B cell (primary cell): Measurements from ENCODE around the gene MAGOHB. TPM values are rescaled to one million over a fixed set of nuclear protein-coding genes. Genes with fewer than 3 reads are reported as not detected.

Experiments used
- ATAC-seq: fragments of 200-7000 bp; cut with Tn5 transposase; one replicate; pipeline ENCODE4 v1.10.0; 2021; ENCODE audit warnings: low read depth, mild to moderate bottlenecking, moderate number of reproducible peaks, moderate library complexity
- CTCF ChIA-PET: fragments of 350-600 bp; sonication (Branson Sonifier 250); formaldehyde crosslinking; loops from one replicate; lab custom pipeline; 2021; ENCODE audit warnings: antibody characterized with exemption, inconsistent platforms; lab: Charles Lee
- POLR2A ChIA-PET: fragments of 350-600 bp; sonication (Branson Sonifier 250); formaldehyde crosslinking; loops from one replicate; lab custom pipeline; 2021; ENCODE audit warnings: antibody characterized with exemption; lab: Charles Lee
- DNase-seq: peaks from one replicate; pipeline ENCODE4 v3.0.0; 2013
- H2AFZ ChIP-seq: 2 replicates; pipeline ENCODE4 v1.6.1; 2012; ENCODE audit warnings: mild to moderate bottlenecking, low read depth, low read length; ENCODE audit not compliant: insufficient read depth, poor library complexity, severe bottlenecking
- H3K27ac ChIP-seq, 2 donors: 1 replicate in 1 of 2; 2 replicates in 1 of 2; pipeline ENCODE4 v1.5.1; 2012 to 2013; ENCODE audit warnings: low read length in 2 of 2, mild to moderate bottlenecking in 2 of 2, moderate library complexity in 1 of 2
- H3K27me3 ChIP-seq, 4 experiments: fragments of 200-600 bp in 1 of 4; sonication (generic) in 1 of 4; replicated peaks in 1 of 4; 1 replicate in 2 of 4; 2 replicates in 2 of 4; pipeline versions ENCODE4 v1.6.1 to v1.7.0; 2013 to 2016; ENCODE audit warnings: low read length in 3 of 4, mild to moderate bottlenecking in 2 of 4, mixed read lengths in 1 of 4, moderate library complexity in 1 of 4; ENCODE audit not compliant: insufficient read depth in 4 of 4, control insufficient read depth in 3 of 4; ENCODE audit errors: control extremely low read depth in 1 of 4
- H3K36me3 ChIP-seq, 2 experiments: replicated peaks in 1 of 2; 1 replicate in 1 of 2; 2 replicates in 1 of 2; pipeline versions ENCODE4 v1.6.1 to v1.7.1; 2013; ENCODE audit warnings: low read length in 1 of 2; ENCODE audit not compliant: insufficient read depth in 2 of 2, control insufficient read depth in 1 of 2; ENCODE audit errors: control extremely low read depth in 1 of 2, extremely low read depth in 1 of 2
- H3K4me1 ChIP-seq, 2 donors: fragments of 200-600 bp in 1 of 2; sonication (generic) in 1 of 2; 1 replicate in 1 of 2; 2 replicates in 1 of 2; pipeline versions ENCODE4 v1.5.1 to v1.6.1; 2013 to 2017; ENCODE audit warnings: low read length in 2 of 2; ENCODE audit not compliant: control insufficient read depth in 2 of 2, insufficient read depth in 2 of 2
- H3K4me2 ChIP-seq: replicated peaks from 2 replicates; pipeline ENCODE3; 2012; ENCODE audit warnings: mild to moderate bottlenecking, low read depth, low read length; ENCODE audit not compliant: poor library complexity, severe bottlenecking
- H3K4me3 ChIP-seq, 5 experiments: fragments of 200-600 bp in 1 of 5; sonication (generic) in 1 of 5; 1 replicate in 3 of 5; 2 replicates in 2 of 5; pipeline versions ENCODE4 v1.5.1 to v1.7.0; 2011 to 2016; ENCODE audit warnings: low read length in 4 of 5, mild to moderate bottlenecking in 4 of 5, low read depth in 2 of 5, control low read depth in 1 of 5, moderate library complexity in 1 of 5; ENCODE audit not compliant: insufficient read depth in 1 of 5; ENCODE audit errors: control extremely low read depth in 1 of 5, extremely low read depth in 1 of 5
- H3K79me2 ChIP-seq: fragments of 200-600 bp; sonication (generic); one replicate; pipeline ENCODE4 v1.6.0; 2016; ENCODE audit warnings: low read length; ENCODE audit not compliant: control insufficient read depth, insufficient read depth
- H3K9ac ChIP-seq: fragments of 200-600 bp; sonication (generic); 2 replicates; pipeline ENCODE4 v1.6.1; 2017; ENCODE audit warnings: mild to moderate bottlenecking, low read length, moderate library complexity
- H3K9me3 ChIP-seq, 3 donors: one replicate each; pipeline versions ENCODE4 v1.6.1 to v1.7.1; 2013; ENCODE audit warnings: low read length in 2 of 3; ENCODE audit not compliant: control insufficient read depth in 2 of 3, insufficient read depth in 1 of 3; ENCODE audit errors: control extremely low read depth in 1 of 3
- H4K20me1 ChIP-seq: 2 replicates; pipeline ENCODE4 v1.6.0; 2012; ENCODE audit warnings: mild to moderate bottlenecking, low read length; ENCODE audit not compliant: insufficient read depth, control insufficient read depth, poor library complexity, severe bottlenecking
- H3K27ac Mint-ChIP-seq: one replicate; pipeline ENCODE4 v1.8.0; 2021; ENCODE audit warnings: mixed read lengths
- H3K27me3 Mint-ChIP-seq: one replicate; pipeline ENCODE4 v1.8.0; 2021; ENCODE audit warnings: mixed read lengths
- H3K4me1 Mint-ChIP-seq: one replicate; pipeline ENCODE4 v1.8.0; 2021; ENCODE audit warnings: mixed read lengths
- H3K4me3 Mint-ChIP-seq: one replicate; pipeline ENCODE4 v1.8.0; 2021; ENCODE audit warnings: mixed read lengths
- H3K9me3 Mint-ChIP-seq: one replicate; pipeline ENCODE4 v1.8.0; 2022; ENCODE audit warnings: mixed read lengths; ENCODE audit not compliant: insufficient read depth
- CTCF ChIP-seq: fragments of 200-600 bp; IDR thresholded peaks from one replicate; pipeline ENCODE4 v1.8.0; 2022; ENCODE audit warnings: antibody characterized with exemption, mild to moderate bottlenecking
- EZH2 ChIP-seq: IDR thresholded peaks from 2 replicates; pipeline ENCODE4 v1.6.1; 2012; ENCODE audit warnings: borderline replicate concordance, low read depth, mild to moderate bottlenecking, moderate library complexity, low read length; ENCODE audit not compliant: insufficient read depth, poor library complexity, severe bottlenecking
- WGBS: methylation state at CpG from one replicate; pipeline ENCODE4 v1.1.5; 2013; ENCODE audit warnings: missing lambda C conversion rate; ENCODE audit not compliant: insufficient coverage; 5-methylcytosine and 5-hydroxymethylcytosine counted together
- intact Hi-C: fragments of 100-400 bp; cut with micrococcal nuclease; formaldehyde crosslinking; loops from one replicate; pipeline ENCODE4 v1.10.0; 2022
- polyA plus RNA-seq: library from polyadenylated mRNA; depleted of rRNA; stranded (reverse); fragments of >200 nt; gene quantifications from 2 replicates; pipeline ENCODE4 v1.2.3, GENCODE V29; 2012
- total RNA-seq, 2 donors: library from RNA; stranded (reverse); fragments of 120-200 nt in 1 of 2; gene quantifications; 1 replicate in 1 of 2; 2 replicates in 1 of 2; pipeline versions ENCODE4 v1.2.3 to v1.2.4, GENCODE V29; 2013 to 2022

The MAGOHB gene
- total and polyA plus RNA-seq, 2 donors (not counting 1 experiment from before 2014, with no cell fraction given): 8.1 to 19.1 TPM

- no peak overlapping the region for H3K4me3 ChIP-seq
- peaks cover 5% of the 10 kb centered on the region for H3K79me2 ChIP-seq
- no peaks in the 10 kb centered on the region for H3K27me3 ChIP-seq
- no peaks in the 10 kb centered on the region for H4K20me1 ChIP-seq
- H3K27ac ChIP-seq: no peak overlapping the region
- H3K4me1 ChIP-seq: peaks cover 5 to 7% of the 10 kb centered on the region in 2 donors
- intact Hi-C loops: loop anchor here (5.0 kb wide), 1 partner anchor 1224 kb away; no protein-coding TSS in a partner anchor
- CTCF ChIA-PET: no interaction called here
- no peaks in the 10 kb centered on the region for H3K36me3 ChIP-seq
- peaks cover 11% of the 10 kb centered on the region for H3K4me1 Mint-ChIP-seq
- POLR2A ChIA-PET: no interaction called here
- WGBS: 93% methylated on average over 4 of the region's 6 CpGs
- H3K9ac ChIP-seq: no peak overlapping the region
- no peak overlapping the region for H3K4me3 Mint-ChIP-seq
- TF ChIP-seq CTCF (no peak), EZH2 (no peak)
- H2AFZ ChIP-seq: no peak overlapping the region
- no peak overlapping the region for H3K27ac Mint-ChIP-seq
- no peaks in the 10 kb centered on the region for H3K9me3 Mint-ChIP-seq
- no peak for ATAC-seq
- H3K4me2 ChIP-seq: no peak overlapping the region
- no peaks in the 10 kb centered on the region for H3K9me3 ChIP-seq
- peaks cover 31% of the 10 kb centered on the region for H3K27me3 Mint-ChIP-seq
- no peak for DNase-seq
These were observed 4.5 kb upstream of the MAGOHB start for GRCh38 chr12:10617863-10618262.

- Mint-ChIP-seq H3K4me3 (peak overlapping the region; percentile 46), H3K27me3 (peaks cover 20% of the 10 kb centered on the region), H3K27ac (peak overlapping the region; percentile 44), H3K4me1 (peaks cover 23% of the 10 kb centered on the region), H3K9me3 (no peaks in the 10 kb centered on the region)
- peak; percentile 10 for DNase-seq
- peaks cover 18% of the 10 kb centered on the region for H3K79me2 ChIP-seq
- H3K9me3 ChIP-seq: no peaks in the 10 kb centered on the region
- POLR2A ChIA-PET: no interaction called here
- H4K20me1 ChIP-seq: no peaks in the 10 kb centered on the region
- no peak overlapping the region for H2AFZ ChIP-seq
- intact Hi-C loops: loop anchor here (5.0 kb wide), 1 partner anchor 1227 kb away; no protein-coding TSS in a partner anchor
- WGBS: no CpG with 5 or more reads among the region's 4 CpGs
- CTCF ChIA-PET: no interaction called here
- TF ChIP-seq EZH2: no peak
- no peaks in the 10 kb centered on the region for H3K27me3 ChIP-seq
- no peak overlapping the region for H3K27ac ChIP-seq
- H3K9ac ChIP-seq: no peak overlapping the region
- no peak for ATAC-seq
- H3K4me1 ChIP-seq: peaks cover 11 to 19% of the 10 kb centered on the region in 2 donors
- H3K36me3 ChIP-seq: no peaks in the 10 kb centered on the region
- no peak overlapping the region for H3K4me3 ChIP-seq
- H3K4me2 ChIP-seq: no peak overlapping the region
These were observed 2.1 kb upstream of the MAGOHB start for GRCh38 chr12:10615532-10615931.
